Thyroid gland (tissue), 4 donors: ENCODE results near the gene EXOC3L4. TPM values are rescaled to one million over a fixed set of nuclear protein-coding genes. Genes with fewer than 3 reads are reported as not detected.

Experiments used
- DNase-seq, 2 donors: peaks; one replicate each; pipeline ENCODE4 v3.0.0-alpha.2; 2019
- H3K27ac ChIP-seq, 3 donors: fragments of 200-600 bp; sonication (generic); 1 replicate in 2 of 3; 2 replicates in 1 of 3; pipeline ENCODE4 v1.5.1; 2016 to 2019; ENCODE audit warnings: mild to moderate bottlenecking in 1 of 3, moderate library complexity in 1 of 3
- H3K27me3 ChIP-seq: fragments of 200-600 bp; sonication (generic); one replicate; pipeline ENCODE4 v1.5.1; 2019
- H3K36me3 ChIP-seq, 2 donors: fragments of 200-600 bp; sonication (generic); one replicate each; pipeline ENCODE4 v1.5.1; 2016 to 2019
- H3K4me1 ChIP-seq, 2 donors: fragments of 200-600 bp; sonication (generic); one replicate each; pipeline ENCODE4 v1.5.1; 2017 to 2019
- H3K4me3 ChIP-seq, 3 donors: fragments of 200-600 bp; sonication (generic); replicated peaks in 1 of 3; 1 replicate in 2 of 3; 2 replicates in 1 of 3; pipeline ENCODE4 v1.5.1; 2016; ENCODE audit warnings: mild to moderate bottlenecking in 1 of 3
- H3K9me3 ChIP-seq: fragments of 200-600 bp; sonication (generic); one replicate; pipeline ENCODE4 v1.5.1; 2017
- CTCF ChIP-seq, 6 experiments: fragments of 200-600 bp in 3 of 6; fragments of 450-650 bp in 3 of 6; sonication (generic) in 3 of 6; IDR thresholded peaks; one replicate each; pipeline ENCODE4 v1.5.1; 2016 to 2019; ENCODE audit warnings: antibody characterized with exemption in 6 of 6, mild to moderate bottlenecking in 2 of 6, inconsistent platforms in 1 of 6, moderate library complexity in 1 of 6
- POLR2A ChIP-seq, 2 donors: fragments of 450-650 bp; IDR thresholded peaks; one replicate each; pipeline ENCODE4 v1.6.1; 2017; ENCODE audit warnings: antibody characterized with exemption in 2 of 2, mild to moderate bottlenecking in 2 of 2, moderate library complexity in 1 of 2
- WGBS, 2 donors: methylation state at CpG; one replicate each; pipeline ENCODE4 v1.1.5; 2017; 5-methylcytosine and 5-hydroxymethylcytosine counted together
- intact Hi-C: fragments of 100-400 bp; cut with DNase I; formaldehyde crosslinking; loops from one replicate; pipeline ENCODE4 v1.15.1; 2023
- total RNA-seq, 4 donors: library from RNA; depleted of rRNA; stranded (reverse); fragments of >200 nt; gene quantifications; one replicate each; pipeline ENCODE4 v1.2.3, GENCODE V29; 2016

Gene EXOC3L4
- total RNA-seq, 4 donors from 2014 or later, result 0.44 to 0.78 TPM; not detected in 2

- Histone ChIP-seq H3K27me3 (peaks cover 9% of the 10 kb centered on the region), H3K36me3 (no peaks in the 10 kb centered on the region), H3K27ac (no peak overlapping the region), H3K4me1 (peaks cover 0 to 30% of the 10 kb centered on the region in 2 donors), H3K9me3 (no peaks in the 10 kb centered on the region), H3K4me3 (no peak overlapping the region)
- intact Hi-C loops, result loop anchor here (5.0 kb wide), 1 partner anchor 192 kb away; no protein-coding TSS in a partner anchor
- no peak for DNase-seq
- TF ChIP-seq CTCF (IDR thresholded peaks at IDR 0.05) (no peak), POLR2A (IDR thresholded peaks at IDR 0.05) (no peak)
- 90 to 95% methylated on average over 12 to 21 of the region's 25 CpGs for WGBS, 2 donors
Observed at GRCh38 chr14:103100281-103101121, 6.0 kb downstream of the EXOC3L4 start.

GRCh38 chr14:103101257-103101962 lies 6.9 kb downstream of the EXOC3L4 start:
- H3K27ac ChIP-seq, result no peak overlapping the region
- no peak for DNase-seq
- intact Hi-C loops, result loop anchor here (5.0 kb wide), 1 partner anchor 191 kb away; no protein-coding TSS in a partner anchor
- 92 to 94% methylated on average over 11 of the region's 11 CpGs for WGBS, 2 donors
- no peaks in the 10 kb centered on the region for H3K36me3 ChIP-seq
- H3K4me1 ChIP-seq, result peaks cover 0 to 30% of the 10 kb centered on the region in 2 donors
- TF ChIP-seq CTCF (IDR thresholded peaks at IDR 0.05) (no peak), POLR2A (IDR thresholded peaks at IDR 0.05) (no peak)
- H3K4me3 ChIP-seq, result no peak overlapping the region
- H3K9me3 ChIP-seq, result no peaks in the 10 kb centered on the region
- peaks cover 9% of the 10 kb centered on the region for H3K27me3 ChIP-seq

- Histone ChIP-seq H3K27me3 (peaks cover 9% of the 10 kb centered on the region), H3K4me3 (no peak overlapping the region), H3K9me3 (no peaks in the 10 kb centered on the region), H3K4me1 (peaks cover 0 to 30% of the 10 kb centered on the region in 2 donors), H3K27ac (no peak overlapping the region), H3K36me3 (no peaks in the 10 kb centered on the region)
- DNase-seq, result no peak
- intact Hi-C loops, result loop anchor here (5.0 kb wide), 1 partner anchor 190 kb away; no protein-coding TSS in a partner anchor
- WGBS, 2 donors, result 64 to 70% methylated on average over 10 to 25 of the region's 85 CpGs
- TF ChIP-seq CTCF (IDR thresholded peaks at IDR 0.05) (no peak), POLR2A (IDR thresholded peaks at IDR 0.05) (no peak)
Observed at GRCh38 chr14:103101963-103102688, 7.6 kb downstream of the EXOC3L4 start.

- H3K36me3 ChIP-seq, result no peaks in the 10 kb centered on the region
- no peak overlapping the region for H3K4me3 ChIP-seq
- intact Hi-C loops, result loop anchor here (5.0 kb wide), 1 partner anchor 190 kb away; no protein-coding TSS in a partner anchor
- TF ChIP-seq POLR2A (IDR thresholded peaks at IDR 0.05) (no peak), CTCF (IDR thresholded peaks at IDR 0.05) (no peak)
- 63 to 78% methylated on average over 8 to 12 of the region's 39 CpGs for WGBS, 2 donors
- peaks cover 9% of the 10 kb centered on the region for H3K27me3 ChIP-seq
- no peak overlapping the region for H3K27ac ChIP-seq
- DNase-seq, result no peak
- no peaks in the 10 kb centered on the region for H3K9me3 ChIP-seq
- H3K4me1 ChIP-seq, result peaks cover 0 to 30% of the 10 kb centered on the region in 2 donors
Observed at GRCh38 chr14:103102689-103103260, 8.2 kb downstream of the EXOC3L4 start.
